LNCaP clone FGC (cell line): ENCODE measurements around the gene KLF8.

Source experiments
- DNase-seq: peaks from one replicate; pipeline ENCODE4 v3.0.0-alpha.2; 2011; ENCODE audit warnings: low read depth
- H3K4me3 ChIP-seq: 2 replicates; pipeline ENCODE4 v1.5.1; 2011; ENCODE audit warnings: mild to moderate bottlenecking, low read depth, low read length, control low read depth
- TF ChIP-seq, protein P1 (sequence below): IDR thresholded peaks from 2 replicates; pipeline ENCODE4 v1.5.1; 2012; ENCODE audit warnings: mild to moderate bottlenecking; ENCODE audit not compliant: control insufficient read depth, insufficient read depth; ENCODE audit errors: extremely low read depth

Gene KLF8

GRCh38 chrX:56226980-56227379, 5.2 kb upstream of the KLF8 start:
- no peak overlapping the region for H3K4me3 ChIP-seq
- DNase-seq: no peak
- TF ChIP-seq, protein P1, sequence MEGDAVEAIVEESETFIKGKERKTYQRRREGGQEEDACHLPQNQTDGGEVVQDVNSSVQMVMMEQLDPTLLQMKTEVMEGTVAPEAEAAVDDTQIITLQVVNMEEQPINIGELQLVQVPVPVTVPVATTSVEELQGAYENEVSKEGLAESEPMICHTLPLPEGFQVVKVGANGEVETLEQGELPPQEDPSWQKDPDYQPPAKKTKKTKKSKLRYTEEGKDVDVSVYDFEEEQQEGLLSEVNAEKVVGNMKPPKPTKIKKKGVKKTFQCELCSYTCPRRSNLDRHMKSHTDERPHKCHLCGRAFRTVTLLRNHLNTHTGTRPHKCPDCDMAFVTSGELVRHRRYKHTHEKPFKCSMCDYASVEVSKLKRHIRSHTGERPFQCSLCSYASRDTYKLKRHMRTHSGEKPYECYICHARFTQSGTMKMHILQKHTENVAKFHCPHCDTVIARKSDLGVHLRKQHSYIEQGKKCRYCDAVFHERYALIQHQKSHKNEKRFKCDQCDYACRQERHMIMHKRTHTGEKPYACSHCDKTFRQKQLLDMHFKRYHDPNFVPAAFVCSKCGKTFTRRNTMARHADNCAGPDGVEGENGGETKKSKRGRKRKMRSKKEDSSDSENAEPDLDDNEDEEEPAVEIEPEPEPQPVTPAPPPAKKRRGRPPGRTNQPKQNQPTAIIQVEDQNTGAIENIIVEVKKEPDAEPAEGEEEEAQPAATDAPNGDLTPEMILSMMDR: no peak

DNA sequence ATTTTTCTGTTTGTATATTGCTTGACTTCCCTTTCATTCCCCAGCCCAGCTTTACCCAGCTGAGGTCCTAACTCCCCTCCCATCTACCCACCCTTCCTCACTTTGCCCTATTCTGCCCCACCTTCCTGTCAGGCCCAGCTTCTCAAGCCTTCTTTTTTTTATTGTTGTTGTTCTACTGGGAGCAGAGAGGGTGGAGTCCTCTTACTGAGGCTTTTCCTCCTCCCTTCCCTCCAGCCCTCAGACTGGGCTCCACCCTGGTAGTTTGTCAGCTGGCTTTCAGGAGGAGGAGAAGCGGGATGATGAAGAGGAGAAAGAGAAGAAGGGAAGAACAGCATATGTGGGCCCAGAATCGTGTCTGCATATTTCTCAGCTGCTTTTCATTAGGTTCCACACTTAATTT, 3.2 kb upstream of the KLF8 start:
- TF ChIP-seq, protein P1: no peak
- no peak overlapping the region for H3K4me3 ChIP-seq
- DNase-seq: no peak

DNA sequence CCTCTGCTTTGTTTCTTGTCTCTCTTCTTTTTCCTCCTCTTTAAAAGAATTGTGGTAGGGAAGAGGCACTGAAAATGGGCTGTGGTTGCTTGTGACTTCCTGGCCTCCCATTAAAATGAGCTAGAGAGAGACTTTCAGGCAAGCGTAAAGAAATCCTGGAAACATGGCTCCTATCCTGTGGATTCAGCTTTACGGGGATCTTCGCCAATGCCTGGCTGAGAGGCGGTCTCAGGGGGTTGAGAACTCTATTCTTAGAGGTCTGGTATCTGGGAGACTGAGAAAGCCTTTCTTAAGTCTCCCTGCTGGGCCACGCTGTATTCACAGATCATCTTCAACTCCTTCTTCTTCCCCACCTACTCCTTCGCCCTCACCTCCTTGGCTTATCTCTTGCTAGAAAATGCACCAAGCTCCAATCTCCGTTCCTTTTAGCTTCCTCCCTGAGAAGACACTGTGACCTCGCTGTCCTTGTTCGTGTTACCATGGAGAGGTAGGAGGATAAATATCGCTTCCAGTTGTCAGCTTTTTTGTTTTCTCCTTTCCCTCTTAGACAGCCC, 542 bp upstream of the KLF8 start:
- no peak for DNase-seq
- TF ChIP-seq, protein P1: no peak
- H3K4me3 ChIP-seq: no peak overlapping the region

DNA sequence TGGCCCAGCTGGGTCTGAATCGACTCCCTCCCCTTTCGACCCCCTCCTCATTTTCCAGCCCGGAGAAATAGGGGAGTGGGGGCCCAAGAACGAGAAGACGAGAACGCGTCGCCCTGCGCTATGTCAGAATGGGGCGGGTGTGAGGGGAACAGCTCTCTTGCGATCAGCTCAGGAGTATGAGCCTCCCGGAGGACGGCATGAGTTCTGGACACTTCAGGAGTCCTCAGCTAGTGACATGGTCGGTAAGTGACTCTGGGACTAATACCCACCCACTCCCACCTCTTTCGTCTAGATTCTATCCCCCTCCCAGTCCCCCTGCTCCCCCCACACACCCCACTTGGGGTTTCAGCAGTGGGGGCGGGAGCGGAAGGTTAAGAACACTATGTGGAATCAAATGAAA, 944 bp downstream of the KLF8 start:
- no peak for DNase-seq
- H3K4me3 ChIP-seq: no peak overlapping the region
- TF ChIP-seq, protein P1: no peak

- TF ChIP-seq, protein P1: no peak
- no peak overlapping the region for H3K4me3 ChIP-seq
- no peak for DNase-seq
Observed at GRCh38 chrX:56233682-56234081, 1.5 kb downstream of the KLF8 start.

GRCh38 chrX:56248492-56248891, 16.3 kb downstream of the KLF8 start:
- H3K4me3 ChIP-seq: no peak overlapping the region
- DNase-seq: no peak
- TF ChIP-seq, protein P1: peak; percentile 38

DNA sequence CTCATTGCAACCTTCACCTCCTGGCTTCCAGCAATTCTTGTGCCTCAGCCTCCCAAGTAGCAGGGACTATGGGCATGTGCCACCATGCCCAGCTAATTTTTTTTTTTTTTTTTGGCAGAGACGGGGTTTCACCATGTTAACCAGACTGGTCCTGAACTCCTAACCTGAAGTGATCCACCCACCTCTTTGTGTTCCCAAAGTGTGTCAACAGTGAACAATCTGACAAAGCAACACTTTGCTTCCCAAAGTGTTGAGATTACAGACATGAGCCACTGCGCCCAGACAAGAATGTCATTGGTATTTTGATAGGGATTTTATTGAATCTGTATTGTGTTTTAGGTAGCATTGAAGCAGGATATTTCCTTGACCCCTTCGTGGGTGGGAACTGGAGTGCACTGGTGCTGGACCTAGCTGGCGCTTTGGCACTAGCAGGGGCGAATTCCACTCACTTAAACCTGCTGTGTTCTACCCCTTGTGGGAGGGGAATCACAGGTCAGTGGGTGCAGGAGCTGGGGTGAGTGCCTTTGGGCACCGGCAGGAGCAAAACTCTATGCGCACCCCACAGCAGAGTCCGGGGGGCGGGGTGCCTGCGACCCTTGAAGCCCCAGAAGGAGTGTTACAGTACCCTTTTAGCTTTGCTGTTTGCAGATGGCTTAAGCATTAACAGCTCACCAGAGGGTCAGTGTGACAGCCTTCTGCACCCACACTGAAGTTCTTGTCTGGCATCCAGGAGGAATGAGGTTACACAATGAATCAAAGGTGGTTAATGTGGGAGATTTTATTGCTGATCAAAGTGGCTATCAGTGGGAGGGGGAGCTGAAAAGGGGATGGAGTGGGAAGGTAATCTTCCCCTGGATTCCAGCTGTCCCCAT, 21.9 kb downstream of the KLF8 start:
- TF ChIP-seq, protein P1: no peak
- no peak for DNase-seq
- H3K4me3 ChIP-seq: no peak overlapping the region
